ENCODE measurements around the gene APOBEC2. TPM values are rescaled to one million over a fixed set of nuclear protein-coding genes. Genes with fewer than 3 reads are reported as not detected.

APOBEC2 gene
- total and polyA plus RNA-seq, 2 of the 13 experiments (the other 11 are each of a cell fraction or from before 2014, with no cell fraction given), result 0.09 TPM; not detected in 1

DNA sequence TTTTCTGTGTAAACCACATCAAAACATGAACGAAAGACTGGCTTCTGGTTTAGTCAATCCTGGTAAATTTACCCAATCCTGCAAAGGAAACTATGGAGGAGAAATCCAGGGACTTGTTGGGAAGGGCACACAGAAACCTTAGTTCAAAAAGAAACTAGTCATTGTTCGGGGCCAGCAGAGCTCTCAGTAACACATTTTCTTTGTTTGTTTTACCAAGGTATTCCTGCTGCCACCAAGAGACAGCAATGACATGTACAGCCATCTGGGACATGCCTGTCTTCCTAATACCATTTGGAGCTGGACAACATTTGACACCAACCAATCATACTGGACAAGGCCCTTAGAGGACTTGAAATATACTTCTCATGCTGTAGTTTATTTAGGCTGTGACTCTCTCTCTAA is 10.9 kb downstream of the APOBEC2 start (continued):
- no peak for TF ChIP-seq ZNF274 (CRISPR knock-in tag; IDR thresholded peaks at IDR 0.05)
- TF ChIP-seq ZNF614 (CRISPR knock-in tag; IDR thresholded peaks at IDR 0.05; ENCODE audit: borderline replicate concordance), result peak; percentile 52; the same call in 1 of the 2 replicates
- TF ChIP-seq IKZF4 (CRISPR knock-in tag; IDR thresholded peaks at IDR 0.05; ENCODE audit: borderline replicate concordance, low read depth, not compliant biosample characterization), result no peak
- peak; percentile 79 for TF ChIP-seq FOXA3 (CRISPR knock-in tag; IDR thresholded peaks at IDR 0.05)
- peak; percentile 48; the same call in 1 of the 2 replicates for TF ChIP-seq ZNF205 (CRISPR knock-in tag; IDR thresholded peaks at IDR 0.05)
- TF ChIP-seq NONO (IDR thresholded peaks at IDR 0.05), result no peak
- TF ChIP-seq NONO (CRISPR knock-in tag; conservative IDR thresholded peaks at IDR 0.05), result no peak
- no peak for TF ChIP-seq MBNL3 (CRISPR knock-in tag; conservative IDR thresholded peaks at IDR 0.05)
- peak; percentile 39; the same call in 1 of the 3 replicates for TF ChIP-seq MXI1 (IDR thresholded peaks at IDR 0.05; ENCODE audit: borderline replicate concordance, low read depth, low read length)
- TF ChIP-seq FOXA1 (IDR thresholded peaks at IDR 0.05), result no peak
- TF ChIP-seq FOXA1 (CRISPR knock-in tag; IDR thresholded peaks at IDR 0.05), result peak; percentile 89
- peak; percentile 83 for TF ChIP-seq HMG20A (CRISPR knock-in tag; IDR thresholded peaks at IDR 0.05; ENCODE audit: borderline replicate concordance)
- TF ChIP-seq EHMT2 (IDR thresholded peaks at IDR 0.05; ENCODE audit: borderline replicate concordance, low read depth, low read length), result peak; percentile 44; the same call in 1 of the 2 replicates
- TF ChIP-seq HOXA3 (CRISPR knock-in tag; IDR thresholded peaks at IDR 0.05), result peak; percentile 48
- TF ChIP-seq AHR (CRISPR knock-in tag; IDR thresholded peaks at IDR 0.05), result no peak
- TF ChIP-seq, protein P1, sequence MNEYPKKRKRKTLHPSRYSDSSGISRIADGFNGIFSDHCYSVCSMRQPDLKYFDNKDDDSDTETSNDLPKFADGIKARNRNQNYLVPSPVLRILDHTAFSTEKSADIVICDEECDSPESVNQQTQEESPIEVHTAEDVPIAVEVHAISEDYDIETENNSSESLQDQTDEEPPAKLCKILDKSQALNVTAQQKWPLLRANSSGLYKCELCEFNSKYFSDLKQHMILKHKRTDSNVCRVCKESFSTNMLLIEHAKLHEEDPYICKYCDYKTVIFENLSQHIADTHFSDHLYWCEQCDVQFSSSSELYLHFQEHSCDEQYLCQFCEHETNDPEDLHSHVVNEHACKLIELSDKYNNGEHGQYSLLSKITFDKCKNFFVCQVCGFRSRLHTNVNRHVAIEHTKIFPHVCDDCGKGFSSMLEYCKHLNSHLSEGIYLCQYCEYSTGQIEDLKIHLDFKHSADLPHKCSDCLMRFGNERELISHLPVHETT (CRISPR knock-in tag; conservative IDR thresholded peaks at IDR 0.05), result peak; percentile 69; the same call in 1 of the 2 replicates
- TF ChIP-seq ZMYM2 (CRISPR knock-in tag; IDR thresholded peaks at IDR 0.05), result no peak
- TF ChIP-seq ZNF143 (CRISPR knock-in tag; IDR thresholded peaks at IDR 0.05), result no peak
- no peak for TF ChIP-seq ZNF431 (CRISPR knock-in tag; IDR thresholded peaks at IDR 0.05; ENCODE audit: borderline replicate concordance, low read depth)
- TF ChIP-seq, protein P2, sequence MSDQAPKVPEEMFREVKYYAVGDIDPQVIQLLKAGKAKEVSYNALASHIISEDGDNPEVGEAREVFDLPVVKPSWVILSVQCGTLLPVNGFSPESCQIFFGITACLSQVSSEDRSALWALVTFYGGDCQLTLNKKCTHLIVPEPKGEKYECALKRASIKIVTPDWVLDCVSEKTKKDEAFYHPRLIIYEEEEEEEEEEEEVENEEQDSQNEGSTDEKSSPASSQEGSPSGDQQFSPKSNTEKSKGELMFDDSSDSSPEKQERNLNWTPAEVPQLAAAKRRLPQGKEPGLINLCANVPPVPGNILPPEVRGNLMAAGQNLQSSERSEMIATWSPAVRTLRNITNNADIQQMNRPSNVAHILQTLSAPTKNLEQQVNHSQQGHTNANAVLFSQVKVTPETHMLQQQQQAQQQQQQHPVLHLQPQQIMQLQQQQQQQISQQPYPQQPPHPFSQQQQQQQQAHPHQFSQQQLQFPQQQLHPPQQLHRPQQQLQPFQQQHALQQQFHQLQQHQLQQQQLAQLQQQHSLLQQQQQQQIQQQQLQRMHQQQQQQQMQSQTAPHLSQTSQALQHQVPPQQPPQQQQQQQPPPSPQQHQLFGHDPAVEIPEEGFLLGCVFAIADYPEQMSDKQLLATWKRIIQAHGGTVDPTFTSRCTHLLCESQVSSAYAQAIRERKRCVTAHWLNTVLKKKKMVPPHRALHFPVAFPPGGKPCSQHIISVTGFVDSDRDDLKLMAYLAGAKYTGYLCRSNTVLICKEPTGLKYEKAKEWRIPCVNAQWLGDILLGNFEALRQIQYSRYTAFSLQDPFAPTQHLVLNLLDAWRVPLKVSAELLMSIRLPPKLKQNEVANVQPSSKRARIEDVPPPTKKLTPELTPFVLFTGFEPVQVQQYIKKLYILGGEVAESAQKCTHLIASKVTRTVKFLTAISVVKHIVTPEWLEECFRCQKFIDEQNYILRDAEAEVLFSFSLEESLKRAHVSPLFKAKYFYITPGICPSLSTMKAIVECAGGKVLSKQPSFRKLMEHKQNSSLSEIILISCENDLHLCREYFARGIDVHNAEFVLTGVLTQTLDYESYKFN (CRISPR knock-in tag; conservative IDR thresholded peaks at IDR 0.05), result peak; percentile 56
- TF ChIP-seq ZNF557 (CRISPR knock-in tag; IDR thresholded peaks at IDR 0.05), result no peak
- peak; percentile 75 for TF ChIP-seq HDAC2 (CRISPR knock-in tag; IDR thresholded peaks at IDR 0.05)
- TF ChIP-seq ZNF501 (CRISPR knock-in tag; IDR thresholded peaks at IDR 0.05), result no peak
- TF ChIP-seq MIER2 (CRISPR knock-in tag; IDR thresholded peaks at IDR 0.05), result 0 out of 2 replicates have a peak, but pooled peaks have one; percentile 54
- 0 out of 2 replicates have a peak, but pooled peaks have one; percentile 28 for TF ChIP-seq MXD4 (CRISPR knock-in tag; IDR thresholded peaks at IDR 0.05)
- TF ChIP-seq, protein P3, sequence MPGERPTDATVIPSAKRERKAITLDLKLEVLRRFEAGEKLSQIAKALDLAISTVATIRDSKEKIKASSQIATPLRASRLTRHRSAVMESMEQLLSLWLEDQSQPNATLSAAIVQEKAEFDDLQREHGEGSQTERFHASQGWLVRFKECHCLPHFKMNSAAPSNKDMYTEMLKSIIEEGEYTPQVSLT (CRISPR knock-in tag; IDR thresholded peaks at IDR 0.05; ENCODE audit: borderline replicate concordance, low read depth), result no peak
- peak; percentile 25; the same call in 1 of the 2 replicates for TF ChIP-seq NR2F6 (IDR thresholded peaks at IDR 0.05)
- TF ChIP-seq NR2F6 (CRISPR knock-in tag; IDR thresholded peaks at IDR 0.05), result peak; percentile 52
- peak; percentile 77; the same call in 1 of the 2 replicates for TF ChIP-seq PPARG (CRISPR knock-in tag; conservative IDR thresholded peaks at IDR 0.05)
- no peak for TF ChIP-seq FOXP1 (IDR thresholded peaks at IDR 0.05)
- peak; percentile 27; the same call in 1 of the 2 replicates for TF ChIP-seq FOXP1 (CRISPR knock-in tag; IDR thresholded peaks at IDR 0.05)
